Fibroblast of lung (primary cell): ENCODE results near the gene ICE2. TPM values are rescaled to one million over a fixed set of nuclear protein-coding genes. Genes with fewer than 3 reads are reported as not detected.

Experiments used
- DNase-seq, 2 donors: peaks; one replicate each; pipeline versions ENCODE4 v3.0.0 to v3.0.0-alpha.2; 2010; ENCODE audit warnings: low read depth in 2 of 2
- H2AFZ ChIP-seq: 2 replicates; pipeline ENCODE4 v1.5.1; 2012; ENCODE audit warnings: low read length, control low read depth, inconsistent platforms
- H3K27ac ChIP-seq: 2 replicates; pipeline ENCODE4 v1.5.1; 2011; ENCODE audit warnings: low read length, control low read depth; ENCODE audit not compliant: insufficient read depth
- H3K27me3 ChIP-seq: 2 replicates; pipeline ENCODE4 v1.5.1; 2011; ENCODE audit warnings: mild to moderate bottlenecking, low read length; ENCODE audit not compliant: control insufficient read depth, insufficient read depth
- H3K36me3 ChIP-seq: 2 replicates; pipeline ENCODE4 v1.5.1; 2011; ENCODE audit warnings: low read length; ENCODE audit not compliant: control insufficient read depth, insufficient read depth
- H3K4me1 ChIP-seq: 2 replicates; pipeline ENCODE4 v1.5.1; 2011; ENCODE audit warnings: low read length; ENCODE audit not compliant: control insufficient read depth, insufficient read depth; ENCODE audit errors: extremely low read depth
- H3K4me2 ChIP-seq: 2 replicates; pipeline ENCODE4 v1.5.1; 2011; ENCODE audit warnings: low read length, control low read depth; ENCODE audit not compliant: insufficient read depth; ENCODE audit errors: extremely low read depth
- H3K4me3 ChIP-seq, 4 experiments: fragments of 200-600 bp in 1 of 4; sonication (generic) in 1 of 4; replicated peaks in 1 of 4; 2 replicates each; pipeline ENCODE4 v1.5.1; 2011 to 2016; ENCODE audit warnings: low read length in 4 of 4, low read depth in 3 of 4, mild to moderate bottlenecking in 3 of 4, control low read depth in 2 of 4, inconsistent platforms in 1 of 4, mixed read lengths in 1 of 4; ENCODE audit not compliant: insufficient read depth in 1 of 4; ENCODE audit errors: control extremely low read depth in 1 of 4
- H3K79me2 ChIP-seq: 2 replicates; pipeline ENCODE4 v1.5.1; 2012; ENCODE audit warnings: mild to moderate bottlenecking, low read length, inconsistent platforms; ENCODE audit not compliant: control insufficient read depth, insufficient read depth
- H3K9ac ChIP-seq: 2 replicates; pipeline ENCODE4 v1.5.1; 2011; ENCODE audit warnings: mild to moderate bottlenecking, low read length, control low read depth; ENCODE audit not compliant: insufficient read depth
- H3K9me3 ChIP-seq: 2 replicates; pipeline ENCODE4 v1.5.1; 2012; ENCODE audit warnings: low read depth, low read length; ENCODE audit not compliant: control insufficient read depth, insufficient read depth
- H4K20me1 ChIP-seq: 2 replicates; pipeline ENCODE4 v1.5.1; 2011; ENCODE audit warnings: low read length; ENCODE audit not compliant: control insufficient read depth, insufficient read depth; ENCODE audit errors: extremely low read depth
- EZH2 ChIP-seq: IDR thresholded peaks from 2 replicates; pipeline ENCODE4 v1.5.1; 2012; ENCODE audit warnings: low read length, control low read depth, mild to moderate bottlenecking; ENCODE audit errors: missing control alignments
- polyA plus RNA-seq, 2 donors: library from polyadenylated mRNA; depleted of rRNA in 1 of 2; stranded (reverse) in 1 of 2; unstranded in 1 of 2; fragments of >200 nt; gene quantifications; 2 replicates each; pipeline ENCODE4 v1.2.1, GENCODE V29; 2011 to 2012; ENCODE audit warnings: missing spikeins in 1 of 2
- total RNA-seq: library from RNA; depleted of rRNA; stranded (reverse); fragments of >200 nt; gene quantifications from 2 replicates; pipeline ENCODE4 v1.2.1, GENCODE V29; 2014
- TF ChIP-seq, protein P1 (sequence below), 2 donors: IDR thresholded peaks in 1 of 2; conservative IDR thresholded peaks in 1 of 2; 1 replicate in 1 of 2; 2 replicates in 1 of 2; pipeline ENCODE4 v1.5.1; 2011 to 2012; ENCODE audit warnings: low read length in 2 of 2, control low read depth in 1 of 2, inconsistent platforms in 1 of 2, low read depth in 1 of 2, mild to moderate bottlenecking in 1 of 2

ICE2 gene
- total and polyA plus RNA-seq, 2 donors (not counting 1 experiment from before 2014, with no cell fraction given), result 22.3 to 38.6 TPM

DNA sequence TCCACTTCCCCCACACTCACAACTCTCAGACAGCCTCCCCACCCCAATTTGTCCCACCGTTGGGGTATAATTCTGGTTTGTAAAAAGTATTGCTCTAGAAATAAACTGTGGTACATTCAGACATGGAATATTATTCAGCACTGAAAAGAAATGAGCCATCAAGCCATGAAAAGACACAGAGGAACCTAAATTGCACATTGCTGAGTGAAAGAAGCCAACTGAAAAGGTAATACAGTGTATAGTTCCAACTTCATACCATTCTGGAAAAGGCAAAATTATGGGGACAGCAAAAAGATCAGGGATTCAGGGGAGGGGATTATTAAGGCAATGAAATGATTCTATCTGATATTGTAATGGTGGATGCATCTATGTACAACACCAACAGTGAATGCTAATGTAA lies 91.6 kb downstream of the ICE2 start:
- no peak for TF ChIP-seq EZH2
- TF ChIP-seq, protein P1, sequence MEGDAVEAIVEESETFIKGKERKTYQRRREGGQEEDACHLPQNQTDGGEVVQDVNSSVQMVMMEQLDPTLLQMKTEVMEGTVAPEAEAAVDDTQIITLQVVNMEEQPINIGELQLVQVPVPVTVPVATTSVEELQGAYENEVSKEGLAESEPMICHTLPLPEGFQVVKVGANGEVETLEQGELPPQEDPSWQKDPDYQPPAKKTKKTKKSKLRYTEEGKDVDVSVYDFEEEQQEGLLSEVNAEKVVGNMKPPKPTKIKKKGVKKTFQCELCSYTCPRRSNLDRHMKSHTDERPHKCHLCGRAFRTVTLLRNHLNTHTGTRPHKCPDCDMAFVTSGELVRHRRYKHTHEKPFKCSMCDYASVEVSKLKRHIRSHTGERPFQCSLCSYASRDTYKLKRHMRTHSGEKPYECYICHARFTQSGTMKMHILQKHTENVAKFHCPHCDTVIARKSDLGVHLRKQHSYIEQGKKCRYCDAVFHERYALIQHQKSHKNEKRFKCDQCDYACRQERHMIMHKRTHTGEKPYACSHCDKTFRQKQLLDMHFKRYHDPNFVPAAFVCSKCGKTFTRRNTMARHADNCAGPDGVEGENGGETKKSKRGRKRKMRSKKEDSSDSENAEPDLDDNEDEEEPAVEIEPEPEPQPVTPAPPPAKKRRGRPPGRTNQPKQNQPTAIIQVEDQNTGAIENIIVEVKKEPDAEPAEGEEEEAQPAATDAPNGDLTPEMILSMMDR (conservative IDR thresholded peaks at IDR 0.05 in 1 of 2, IDR thresholded peaks at IDR 0.05 in 1 of 2; ENCODE audit: low read depth in 1 of 2, low read length in 2 of 2), result no peak
- DNase-seq, result no peak
- Histone ChIP-seq H2AFZ (no peak overlapping the region), H3K79me2 (peaks cover 100% of the 10 kb centered on the region), H3K4me3 (no peak overlapping the region), H4K20me1 (peaks cover 19% of the 10 kb centered on the region), H3K27ac (no peak overlapping the region), H3K27me3 (no peaks in the 10 kb centered on the region), H3K4me2 (no peak overlapping the region), H3K4me1 (peaks cover 25% of the 10 kb centered on the region), H3K9ac (no peak overlapping the region), H3K9me3 (no peaks in the 10 kb centered on the region), H3K36me3 (peaks cover 13% of the 10 kb centered on the region)

DNA sequence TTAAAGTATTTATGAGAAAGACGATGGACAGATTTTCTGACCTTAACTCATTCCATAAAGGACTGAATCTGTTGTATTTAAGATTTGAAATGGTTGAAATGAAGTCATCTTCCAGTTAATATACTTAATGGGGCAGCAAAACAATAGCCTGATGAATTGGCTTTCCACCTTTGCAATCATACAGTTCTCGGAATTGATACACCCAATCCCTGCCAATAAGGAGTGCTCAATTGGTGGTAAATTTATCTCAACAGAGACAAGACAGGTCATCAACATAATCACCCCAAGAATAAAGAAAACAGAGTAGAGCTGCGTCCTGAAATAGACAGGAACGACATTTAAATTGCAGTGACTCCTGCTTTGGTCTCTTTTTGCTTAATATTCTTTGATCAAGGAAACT lies 92.3 kb downstream of the ICE2 start:
- Histone ChIP-seq H3K4me3 (no peak overlapping the region), H3K79me2 (peaks cover 100% of the 10 kb centered on the region), H3K27me3 (no peaks in the 10 kb centered on the region), H3K9me3 (no peaks in the 10 kb centered on the region), H3K36me3 (peaks cover 16% of the 10 kb centered on the region), H2AFZ (no peak overlapping the region), H3K27ac (no peak overlapping the region), H3K4me2 (no peak overlapping the region), H3K4me1 (peaks cover 24% of the 10 kb centered on the region), H3K9ac (no peak overlapping the region), H4K20me1 (peaks cover 19% of the 10 kb centered on the region)
- DNase-seq, result no peak
- TF ChIP-seq, protein P1 (conservative IDR thresholded peaks at IDR 0.05 in 1 of 2, IDR thresholded peaks at IDR 0.05 in 1 of 2; ENCODE audit: low read depth in 1 of 2, low read length in 2 of 2), result no peak

DNA sequence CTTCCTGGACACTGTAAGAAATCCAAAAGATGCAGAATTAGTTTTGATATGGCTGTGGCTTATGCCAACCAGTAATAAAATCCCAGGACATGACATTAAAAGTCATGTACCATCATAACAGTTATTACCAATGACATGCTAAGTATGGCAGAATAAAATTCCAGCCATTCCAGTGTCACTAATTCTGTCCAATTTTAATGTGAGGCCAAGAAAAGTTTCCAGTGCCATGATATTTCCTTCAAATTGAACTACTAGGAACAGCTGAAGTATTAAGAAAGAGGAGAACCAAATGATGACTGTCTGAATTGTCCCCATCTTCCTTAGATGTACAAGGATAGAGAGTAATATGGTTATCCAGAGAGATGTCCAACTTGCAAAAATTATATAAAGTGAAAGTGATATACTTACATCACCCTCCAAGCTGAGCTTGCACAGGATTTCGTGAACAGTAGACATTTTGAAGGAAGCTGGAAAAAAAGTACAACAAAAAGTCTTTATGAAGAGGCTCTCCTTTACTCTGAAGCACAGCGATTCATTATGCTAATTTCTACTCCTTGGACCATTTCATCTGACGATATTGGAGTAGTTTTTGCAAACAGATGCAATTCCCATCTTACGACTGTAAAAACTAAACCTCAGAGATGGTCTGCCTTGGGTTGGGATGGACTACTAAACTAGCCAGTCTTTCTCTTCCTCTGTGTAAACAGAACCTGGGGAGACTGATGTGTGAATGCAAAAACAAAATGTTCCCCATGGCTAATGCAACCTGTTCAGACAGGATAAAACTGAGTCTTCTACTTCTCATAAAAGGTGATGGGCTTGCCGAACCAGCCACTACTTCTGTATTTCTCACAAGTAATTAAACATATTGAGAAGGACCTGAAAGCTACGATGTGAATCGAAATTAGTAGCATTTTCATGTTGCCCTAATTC lies 93.1 kb downstream of the ICE2 start:
- H3K4me1 ChIP-seq, result peaks cover 19% of the 10 kb centered on the region
- H3K27ac ChIP-seq, result no peak overlapping the region
- H3K79me2 ChIP-seq, result peaks cover 100% of the 10 kb centered on the region
- H3K4me3 ChIP-seq, result no peak overlapping the region
- no peak for DNase-seq
- H2AFZ ChIP-seq, result no peak overlapping the region
- no peaks in the 10 kb centered on the region for H3K27me3 ChIP-seq
- no peaks in the 10 kb centered on the region for H3K9me3 ChIP-seq
- peaks cover 17% of the 10 kb centered on the region for H3K36me3 ChIP-seq
- TF ChIP-seq EZH2, result no peak
- TF ChIP-seq, protein P1 (conservative IDR thresholded peaks at IDR 0.05 in 1 of 2, IDR thresholded peaks at IDR 0.05 in 1 of 2; ENCODE audit: low read depth in 1 of 2, low read length in 2 of 2), result no peak
- H4K20me1 ChIP-seq, result peaks cover 17% of the 10 kb centered on the region
- H3K4me2 ChIP-seq, result no peak overlapping the region
- H3K9ac ChIP-seq, result no peak overlapping the region
